Renal cortical epithelial cell (primary cell): Measurements from ENCODE around the gene PCDH9. TPM values are rescaled to one million over a fixed set of nuclear protein-coding genes. Genes with fewer than 3 reads are reported as not detected.

ENCODE experiments used
- DNase-seq: peaks from one replicate; pipeline ENCODE4 v3.0.0-alpha.2; 2011; ENCODE audit warnings: low read depth
- total RNA-seq: library from RNA; depleted of rRNA; stranded (reverse); fragments of >200 nt; gene quantifications from 2 replicates; pipeline ENCODE4 v1.2.3, GENCODE V29; 2014

Gene PCDH9
- total RNA-seq, 1 donor from 2014 or later, result 4.6 TPM

GRCh38 chr13:66971004-66971403 lies 259.1 kb downstream of the PCDH9 start:
- DNase-seq, result no peak

GRCh38 chr13:66969291-66969690 lies 260.8 kb downstream of the PCDH9 start:
- no peak for DNase-seq

- no peak for DNase-seq
Measured at GRCh38 chr13:66967811-66968597, 262.1 kb downstream of the PCDH9 start.

GRCh38 chr13:66965181-66965580 lies 265.0 kb downstream of the PCDH9 start:
- no peak for DNase-seq

- DNase-seq, result no peak
Measured at GRCh38 chr13:66962953-66963352, 267.2 kb downstream of the PCDH9 start.

- no peak for DNase-seq
Measured at GRCh38 chr13:66958611-66959010, 271.5 kb downstream of the PCDH9 start.

GRCh38 chr13:66952507-66952906 lies 277.6 kb downstream of the PCDH9 start:
- DNase-seq, result no peak

GRCh38 chr13:66951426-66951825 lies 278.7 kb downstream of the PCDH9 start:
- no peak for DNase-seq

- no peak for DNase-seq
Measured at GRCh38 chr13:66950666-66951065, 279.5 kb downstream of the PCDH9 start.

- DNase-seq, result no peak
Measured at GRCh38 chr13:66948910-66949309, 281.2 kb downstream of the PCDH9 start.

GRCh38 chr13:66943530-66943929 lies 286.6 kb downstream of the PCDH9 start:
- DNase-seq, result no peak

- peak; percentile 91 for DNase-seq
Measured at GRCh38 chr13:66940113-66940512, 290.0 kb downstream of the PCDH9 start.

- no peak for DNase-seq
Measured at GRCh38 chr13:66937423-66937822, 292.7 kb downstream of the PCDH9 start.

GRCh38 chr13:66933994-66934393 lies 296.1 kb downstream of the PCDH9 start:
- DNase-seq, result peak; percentile 97

- no peak for DNase-seq
Measured at GRCh38 chr13:66933527-66933926, 296.6 kb downstream of the PCDH9 start.

- DNase-seq, result no peak
Measured at GRCh38 chr13:66927562-66927961, 302.6 kb downstream of the PCDH9 start.

GRCh38 chr13:66926851-66927524 lies 303.1 kb downstream of the PCDH9 start:
- no peak for DNase-seq

GRCh38 chr13:66926200-66926850 lies 303.8 kb downstream of the PCDH9 start:
- no peak for DNase-seq

GRCh38 chr13:66922444-66922843 lies 307.7 kb downstream of the PCDH9 start:
- DNase-seq, result peak; percentile 23

- DNase-seq, result no peak
Measured at GRCh38 chr13:66921437-66921836, 308.7 kb downstream of the PCDH9 start.

- peak; percentile 60 for DNase-seq
Measured at GRCh38 chr13:66915596-66916185, 314.4 kb downstream of the PCDH9 start.

GRCh38 chr13:66914155-66914554 lies 316.0 kb downstream of the PCDH9 start:
- DNase-seq, result no peak
